Measurements from ENCODE around the gene SMYD5. TPM values are rescaled to one million over a fixed set of nuclear protein-coding genes. Genes with fewer than 3 reads are reported as not detected.

Gene SMYD5
- 18.0 TPM for total RNA-seq

DNA sequence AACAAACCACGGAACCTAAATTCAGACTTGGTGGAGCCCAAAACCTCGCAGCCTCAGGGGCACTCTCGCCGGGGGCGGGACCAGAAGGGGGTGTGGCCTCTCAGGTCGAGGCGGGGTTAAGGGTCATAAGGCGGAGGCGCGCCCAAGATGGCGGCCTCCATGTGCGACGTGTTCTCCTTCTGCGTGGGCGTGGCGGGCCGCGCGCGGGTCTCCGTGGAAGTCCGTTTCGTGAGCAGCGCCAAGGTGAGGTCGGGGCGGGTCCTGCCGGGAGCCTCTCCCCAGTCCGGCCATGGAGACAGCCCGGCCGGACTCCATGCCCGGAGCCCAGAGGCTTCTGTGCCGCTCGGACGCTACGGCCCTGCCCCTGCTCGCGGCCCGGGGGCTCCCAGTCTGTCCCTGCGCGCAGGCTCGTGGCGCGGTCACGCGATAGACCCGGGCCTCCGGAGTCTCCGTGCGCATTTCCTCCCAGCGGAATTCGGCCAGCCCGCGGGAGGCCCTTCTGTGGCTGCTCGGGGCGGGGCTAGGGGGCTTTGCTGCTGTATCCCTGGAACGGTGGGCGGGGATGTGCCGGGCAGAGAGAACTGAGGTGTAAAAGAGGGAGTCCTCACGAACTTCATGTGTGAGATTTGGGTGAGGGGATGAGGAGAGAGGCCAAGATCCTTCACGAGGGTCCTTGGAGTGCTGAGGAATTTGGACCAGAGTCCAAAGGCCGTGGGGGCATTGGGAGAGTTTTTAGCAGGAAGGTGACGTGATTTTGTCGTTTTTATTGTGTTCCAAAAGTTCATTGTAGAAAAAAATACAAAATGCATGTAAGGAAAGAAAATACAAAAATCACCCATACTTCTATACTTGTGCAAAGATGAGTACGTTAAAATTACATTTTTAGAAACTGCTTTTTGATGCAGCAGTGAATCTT, at the start of gene SMYD5:
SMYD5 (plus strand) TSS at position 126 of the 916 bp plus-strand sequence; CDS start at position 148, 22 bp downstream.

GRCh38 chr2:73202156-73203054, 11.6 kb upstream of the SMYD5 start, which contains the start of gene NOTO:
Gene NOTO (plus strand): TSS chr2:73202574. CDS start chr2:73202667, 93 bp downstream.

DNA sequence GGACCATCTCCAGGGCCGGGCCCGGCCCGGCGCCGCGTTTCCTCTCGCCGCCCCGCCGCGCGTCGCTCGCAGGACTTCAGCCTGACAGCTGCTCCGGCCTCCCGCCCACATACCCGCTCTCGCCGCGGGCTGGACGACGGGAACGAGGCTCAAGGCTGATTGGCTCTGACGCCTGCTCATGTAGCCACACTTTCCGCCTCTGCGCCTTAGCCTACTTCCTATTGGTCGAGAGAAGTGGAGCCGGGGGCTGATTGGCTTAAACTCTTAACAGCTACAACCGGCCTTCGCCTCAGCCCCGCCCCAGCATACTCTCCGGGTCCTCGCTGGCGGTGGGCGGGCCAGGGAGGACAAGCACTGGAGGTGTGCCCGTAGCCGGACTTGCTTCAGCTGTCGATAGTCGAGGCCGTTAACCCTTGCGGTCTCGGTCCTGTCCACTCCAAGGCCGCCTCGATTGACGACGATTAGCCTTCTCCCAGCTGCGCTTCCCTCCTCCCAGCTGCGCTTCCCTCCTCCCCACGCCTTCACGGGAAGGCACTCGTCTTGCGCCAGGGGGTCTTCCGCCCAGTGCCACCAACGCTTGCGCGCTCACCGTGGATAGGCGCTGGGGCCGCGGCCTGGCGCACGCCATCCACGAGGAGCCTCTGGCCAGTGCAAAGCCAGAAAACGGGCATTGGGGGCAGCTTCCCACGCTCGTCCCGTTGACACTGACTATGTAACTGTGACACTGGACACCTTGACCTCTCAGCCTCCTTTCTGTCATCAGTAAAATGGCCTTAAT, 19.3 kb downstream of the SMYD5 start, which contains the start of gene PRADC1:
PRADC1 (minus strand) TSS at position 86 of the 778 bp plus-strand sequence; CDS start at position 7, 79 bp downstream.

DNA sequence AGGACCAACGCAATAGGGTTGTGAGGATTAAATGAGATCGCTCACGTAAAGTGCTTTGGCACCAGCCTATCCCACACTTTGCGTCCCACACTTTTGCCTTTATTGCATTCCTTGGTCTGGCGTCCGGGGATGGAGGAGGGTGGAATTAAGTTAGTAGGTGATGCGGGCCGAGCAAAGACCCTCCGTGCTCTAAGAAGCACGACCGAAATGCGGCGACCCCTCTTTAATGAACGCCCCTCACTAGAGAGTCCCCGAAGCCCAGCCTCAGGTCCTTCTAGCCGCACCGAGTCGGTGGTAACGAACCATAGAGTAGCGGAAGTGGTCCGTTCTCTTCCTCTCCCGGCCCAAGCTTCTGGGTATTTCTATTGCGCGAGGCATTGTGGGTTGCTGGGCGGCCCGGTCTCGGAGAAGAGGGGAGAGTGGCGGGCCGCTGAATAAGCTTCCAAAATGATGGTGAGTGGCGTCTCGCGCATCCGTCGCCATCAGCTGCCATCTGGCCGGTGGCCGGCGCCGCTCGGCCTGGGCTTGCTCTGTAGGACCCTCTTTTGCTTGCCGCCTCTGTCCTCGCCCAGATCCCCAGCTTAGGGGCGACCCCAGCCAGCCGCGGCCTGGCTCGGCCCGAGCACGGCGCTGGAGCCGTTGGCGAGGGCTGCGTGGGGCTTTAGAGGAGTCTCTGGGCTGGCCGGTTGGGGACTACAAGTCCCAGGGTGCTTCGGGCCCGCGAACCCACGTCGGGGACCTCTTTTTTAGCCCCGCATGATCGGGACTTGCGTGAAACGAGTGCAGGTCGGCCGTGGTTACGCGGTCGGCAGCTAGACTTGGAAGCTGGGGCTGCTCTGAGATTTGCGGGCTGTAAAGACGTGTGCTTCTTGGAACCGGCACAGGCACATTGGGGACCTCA, 20.1 kb downstream of the SMYD5 start, which contains the start of gene CCT7:
CCT7 (plus strand) TSS at position 377 of the 901 bp plus-strand sequence; CDS start at position 448, 71 bp downstream.

Other genes starting within 250 kb of the SMYD5 start
- gene SFXN5, start 142.5 kb upstream of the SMYD5 start, total RNA-seq: 36.0 TPM
- 9.2 TPM for gene RAB11FIP5, start 101.3 kb upstream of the SMYD5 start, total RNA-seq
- gene NOTO, start 11.7 kb upstream of the SMYD5 start, total RNA-seq: not detected
- 12.5 TPM for gene PRADC1, start 19.0 kb downstream of the SMYD5 start, total RNA-seq
- gene CCT7, start 20.1 kb downstream of the SMYD5 start, total RNA-seq: 180 TPM
- 37.6 TPM for gene FBXO41, start 70.2 kb downstream of the SMYD5 start, total RNA-seq
- gene EGR4, start 79.3 kb downstream of the SMYD5 start, total RNA-seq: 0.23 TPM
- 60.2 TPM for gene ALMS1, start 171.6 kb downstream of the SMYD5 start, total RNA-seq

Measured in diencephalon (tissue), 1 donor.